GM21528 (cell line): ENCODE data around the gene OR56A4.
"Not testable (repeated sequence)": the region's sequence is repeated elsewhere in the genome, so short reads cannot be mapped to it uniquely, and the experiment has no call there.

ENCODE experiments used
- ATAC-seq: cut with Tn5 transposase; IDR thresholded peaks from one replicate; pipeline ENCODE4 v1.9.1; 2021; ENCODE audit warnings: mild to moderate bottlenecking, moderate library complexity; ENCODE audit not compliant: unreplicated experiment, low FRiP score

Gene OR56A4

DNA sequence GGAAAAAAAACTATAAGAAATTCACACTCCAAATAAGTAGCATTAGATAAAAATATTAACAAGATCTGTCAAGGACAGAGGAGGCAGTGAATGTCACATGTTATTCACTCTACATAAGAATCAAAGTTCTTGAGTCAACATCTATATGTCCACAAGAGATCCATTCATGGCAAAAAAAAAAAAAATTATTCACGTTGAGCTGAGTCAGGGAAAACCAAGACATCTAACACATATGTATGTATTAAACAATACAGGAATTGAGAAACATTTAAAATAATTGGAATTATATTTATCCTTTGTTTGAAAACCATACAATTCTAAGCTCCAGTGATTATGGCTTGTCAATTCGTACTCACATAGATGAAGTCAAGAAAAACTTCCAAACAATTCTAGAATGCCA, 39.8 kb downstream of the OR56A4 start:
- ATAC-seq: no peak

DNA sequence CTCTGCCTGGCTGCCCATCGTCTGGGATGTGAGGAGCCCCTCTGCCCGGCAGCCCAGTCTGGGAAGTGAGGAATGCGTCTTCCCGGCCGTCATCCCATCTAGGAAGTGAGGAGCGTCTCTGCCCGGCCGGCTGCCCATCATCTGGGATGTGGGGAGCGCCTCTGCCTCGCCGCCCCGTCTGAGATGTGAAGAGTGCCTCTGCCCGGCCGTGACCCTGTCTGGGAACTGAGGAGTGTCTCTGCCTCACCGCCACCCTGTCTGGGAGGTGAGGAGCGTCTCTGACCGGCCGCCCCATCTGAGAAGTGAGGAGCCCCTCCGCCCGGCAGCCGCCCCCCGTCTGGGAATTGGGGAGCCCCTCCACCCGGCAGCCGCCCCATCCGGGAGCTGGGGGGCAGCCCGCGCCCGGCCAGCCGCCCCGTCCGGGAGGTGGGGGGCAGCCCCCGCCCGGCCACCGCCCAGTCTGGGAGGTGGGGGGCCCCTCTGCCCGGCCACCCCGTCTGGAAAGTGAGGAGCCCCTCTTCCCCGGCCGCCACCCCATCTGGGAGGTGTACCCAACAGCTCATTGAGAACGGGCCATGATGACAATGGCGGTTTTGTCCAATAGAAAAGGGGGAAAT, 45.9 kb downstream of the OR56A4 start:
- ATAC-seq: not testable (repeated sequence)

DNA sequence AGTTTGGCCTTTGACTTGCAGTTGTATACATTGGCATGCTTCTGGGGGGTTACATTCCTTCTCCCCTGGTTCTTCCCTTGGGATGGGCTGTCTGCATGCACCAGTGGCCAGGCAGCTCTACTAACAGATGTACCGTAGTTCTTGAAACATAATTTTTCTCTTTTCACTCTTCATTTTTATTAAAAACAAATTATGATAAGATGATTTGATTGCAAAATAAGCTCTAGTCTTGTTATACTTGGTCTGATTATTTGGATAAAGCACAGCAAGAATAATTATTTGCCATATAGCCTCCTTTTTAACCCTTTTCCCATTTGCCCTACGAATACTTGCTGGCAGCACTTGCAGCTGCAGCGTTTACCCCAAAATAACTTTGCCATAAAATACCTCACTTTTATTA, 51.2 kb downstream of the OR56A4 start:
- ATAC-seq: no peak
